Stimulated activated CD4-positive, alpha-beta T cell treated with anti-CD3 and anti-CD28 coated beads, Interleukin-4, amount 100 ng/mL, for 24 hours (primary cell): ENCODE measurements around the gene TTBK1.

Source experiments
- DNase-seq: peaks from one replicate; pipeline ENCODE4 v3.0.0-alpha.2; 2020

Gene TTBK1

DNA sequence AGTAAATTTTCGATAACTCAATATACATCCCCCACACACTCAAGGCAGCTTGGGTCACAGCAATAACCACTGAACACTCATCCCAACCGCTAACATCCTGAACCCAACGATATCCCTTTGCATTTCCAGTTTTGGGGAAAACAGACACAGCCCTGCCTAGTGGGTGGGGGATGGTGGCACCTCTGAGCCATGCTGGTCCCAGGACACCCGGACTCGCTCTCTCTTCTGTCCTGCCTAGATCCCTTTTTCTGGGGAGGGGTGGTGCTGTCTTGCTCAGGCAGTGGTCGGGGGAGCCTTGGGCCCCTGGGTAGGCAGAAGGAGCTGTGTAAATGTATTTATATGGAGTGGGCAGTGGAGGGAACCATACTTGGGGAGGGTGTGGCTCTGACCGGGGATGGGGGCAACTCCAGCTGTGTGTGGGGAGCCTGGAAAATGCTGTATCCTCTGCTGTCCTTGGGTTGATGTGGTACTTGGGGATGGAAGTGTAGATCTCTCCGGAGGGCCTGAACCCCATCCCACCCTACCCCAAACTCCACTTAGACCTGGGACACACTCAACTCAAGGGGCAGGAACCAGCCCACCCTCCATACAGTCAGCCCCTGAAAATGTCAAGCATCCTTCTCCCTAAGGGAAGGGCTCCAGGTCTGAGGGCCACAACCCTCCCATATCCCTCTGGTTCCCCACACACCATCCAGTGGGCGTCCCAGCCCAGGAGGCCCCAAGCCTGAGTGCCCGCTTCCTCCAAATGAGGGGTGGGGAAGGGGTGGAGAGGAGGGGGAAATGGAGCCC, 31.0 kb downstream of the TTBK1 start:
- no peak for DNase-seq

DNA sequence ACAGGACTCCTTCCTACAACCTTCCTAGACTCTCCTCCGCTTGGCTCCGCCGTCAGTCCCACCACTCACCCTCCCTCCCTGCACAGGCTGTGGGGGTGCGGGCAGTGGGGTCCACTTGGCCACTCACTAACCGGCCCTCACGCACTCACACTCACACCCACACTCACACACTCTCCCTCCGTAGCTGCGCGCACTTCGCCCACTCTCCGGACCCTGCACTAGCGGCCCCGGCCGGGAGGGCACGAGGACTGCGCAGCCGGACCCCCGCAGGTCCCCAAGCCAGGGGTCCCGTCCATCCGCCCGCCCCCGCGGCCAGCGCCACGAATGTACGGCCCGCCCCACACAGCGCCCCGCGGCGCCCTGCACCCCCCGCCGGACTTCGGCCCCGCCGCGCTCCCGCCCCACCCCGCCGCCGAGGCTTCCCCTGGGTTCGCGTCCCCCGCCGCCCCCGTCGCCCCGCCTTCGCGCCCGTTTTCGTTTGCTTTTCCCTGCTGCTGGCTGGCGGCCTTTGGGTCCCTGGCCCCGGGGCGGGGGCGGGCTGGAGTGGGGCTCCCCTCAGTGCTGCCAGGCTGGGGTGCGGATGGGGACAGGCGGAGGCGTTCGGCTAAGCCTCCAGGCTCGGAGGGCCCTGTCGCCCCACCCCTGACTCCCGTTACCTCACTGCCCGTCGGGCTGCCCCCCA, 31.8 kb downstream of the TTBK1 start:
- peak; percentile 33 for DNase-seq

GRCh38 chr6:43275801-43276576, 32.7 kb downstream of the TTBK1 start:
- peak; percentile 34 for DNase-seq

GRCh38 chr6:43276577-43277305, 33.5 kb downstream of the TTBK1 start:
- DNase-seq, result no peak

- DNase-seq, result no peak
Measured at GRCh38 chr6:43277306-43277642, 34.0 kb downstream of the TTBK1 start.

GRCh38 chr6:43277643-43278523, 34.6 kb downstream of the TTBK1 start:
- DNase-seq, result no peak

GRCh38 chr6:43278524-43279078, 35.3 kb downstream of the TTBK1 start:
- no peak for DNase-seq

- no peak for DNase-seq
Measured at GRCh38 chr6:43280234-43280633, 37.0 kb downstream of the TTBK1 start.

GRCh38 chr6:43282060-43282459, 38.8 kb downstream of the TTBK1 start:
- no peak for DNase-seq

DNA sequence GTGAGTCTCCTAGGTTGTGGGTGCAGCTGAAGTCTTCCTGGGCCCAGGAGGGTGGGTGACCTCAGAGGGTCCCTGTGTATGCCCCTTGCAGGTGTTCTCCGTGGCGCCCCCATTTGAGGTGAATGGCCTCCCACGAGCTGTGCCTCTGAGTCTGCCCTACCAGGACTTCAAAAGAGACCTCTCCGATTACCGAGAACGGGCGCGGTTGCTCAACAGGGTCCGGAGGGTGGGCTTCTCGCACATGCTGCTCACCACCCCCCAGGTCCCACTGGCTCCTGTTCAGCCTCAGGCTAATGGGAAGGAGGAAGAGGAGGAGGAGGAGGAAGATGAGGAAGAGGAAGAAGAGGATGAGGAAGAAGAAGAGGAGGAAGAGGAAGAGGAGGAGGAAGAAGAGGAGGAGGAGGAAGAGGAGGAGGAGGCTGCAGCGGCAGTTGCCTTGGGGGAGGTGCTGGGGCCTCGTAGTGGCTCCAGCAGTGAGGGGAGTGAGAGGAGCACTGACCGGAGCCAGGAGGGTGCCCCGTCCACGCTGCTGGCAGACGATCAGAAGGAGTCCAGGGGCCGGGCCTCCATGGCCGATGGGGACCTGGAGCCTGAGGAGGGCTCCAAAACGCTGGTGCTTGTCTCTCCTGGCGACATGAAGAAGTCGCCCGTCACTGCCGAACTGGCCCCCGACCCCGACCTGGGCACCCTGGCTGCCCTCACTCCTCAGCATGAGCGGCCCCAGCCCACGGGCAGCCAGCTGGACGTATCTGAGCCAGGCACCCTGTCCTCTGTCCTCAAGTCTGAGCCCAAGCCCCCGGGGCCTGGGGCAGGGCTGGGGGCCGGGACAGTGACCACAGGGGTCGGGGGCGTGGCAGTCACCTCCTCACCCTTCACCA, 39.6 kb downstream of the TTBK1 start:
- no peak for DNase-seq

DNA sequence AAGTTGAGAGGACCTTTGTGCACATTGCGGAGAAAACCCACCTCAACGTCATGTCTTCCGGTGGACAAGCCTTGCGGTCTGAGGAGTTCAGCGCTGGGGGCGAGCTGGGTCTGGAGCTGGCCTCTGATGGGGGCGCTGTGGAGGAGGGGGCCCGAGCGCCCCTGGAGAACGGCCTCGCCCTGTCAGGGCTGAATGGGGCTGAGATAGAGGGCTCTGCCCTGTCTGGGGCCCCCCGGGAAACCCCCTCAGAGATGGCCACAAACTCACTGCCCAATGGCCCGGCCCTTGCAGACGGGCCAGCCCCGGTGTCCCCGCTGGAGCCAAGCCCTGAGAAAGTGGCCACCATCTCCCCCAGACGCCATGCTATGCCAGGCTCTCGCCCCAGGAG, 40.2 kb downstream of the TTBK1 start:
- no peak for DNase-seq

- DNase-seq, result no peak
Measured at GRCh38 chr6:43283905-43284304, 40.6 kb downstream of the TTBK1 start.

DNA sequence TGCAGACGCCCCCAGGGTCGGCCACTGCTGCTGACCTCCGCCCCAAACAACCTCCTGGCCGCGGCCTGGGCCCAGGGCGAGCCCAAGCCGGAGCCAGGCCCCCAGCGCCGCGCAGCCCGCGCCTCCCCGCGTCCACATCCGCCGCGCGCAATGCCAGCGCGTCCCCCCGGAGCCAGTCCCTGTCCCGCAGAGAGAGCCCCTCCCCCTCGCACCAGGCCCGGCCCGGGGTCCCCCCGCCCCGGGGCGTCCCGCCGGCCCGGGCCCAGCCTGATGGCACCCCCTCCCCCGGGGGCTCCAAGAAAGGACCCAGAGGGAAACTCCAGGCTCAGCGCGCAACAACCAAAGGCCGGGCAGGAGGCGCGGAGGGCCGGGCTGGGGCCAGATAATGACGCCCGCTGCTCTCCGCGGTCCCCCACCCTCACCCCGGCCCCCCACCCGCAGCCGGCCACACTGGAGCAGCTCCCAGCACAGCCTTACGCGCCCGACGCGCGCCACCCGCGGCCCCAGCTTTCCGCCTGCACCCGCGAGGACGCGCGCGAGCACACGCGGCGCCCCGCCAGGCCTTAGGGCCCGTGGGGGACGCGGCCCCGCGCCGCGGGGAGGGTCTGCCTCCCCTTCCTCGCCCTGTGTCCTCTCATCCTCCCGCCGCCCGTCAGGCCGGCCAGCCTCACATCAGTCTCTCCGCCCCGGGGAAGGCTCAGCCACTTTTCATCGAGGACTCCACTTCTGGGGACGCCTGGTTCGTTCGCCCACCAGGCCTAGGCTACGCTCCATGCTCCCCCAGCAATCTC, 41.9 kb downstream of the TTBK1 start:
- DNase-seq, result no peak

- no peak for DNase-seq
Measured at GRCh38 chr6:43285832-43286231, 42.6 kb downstream of the TTBK1 start.

GRCh38 chr6:43286456-43286979, 43.2 kb downstream of the TTBK1 start:
- no peak for DNase-seq

DNA sequence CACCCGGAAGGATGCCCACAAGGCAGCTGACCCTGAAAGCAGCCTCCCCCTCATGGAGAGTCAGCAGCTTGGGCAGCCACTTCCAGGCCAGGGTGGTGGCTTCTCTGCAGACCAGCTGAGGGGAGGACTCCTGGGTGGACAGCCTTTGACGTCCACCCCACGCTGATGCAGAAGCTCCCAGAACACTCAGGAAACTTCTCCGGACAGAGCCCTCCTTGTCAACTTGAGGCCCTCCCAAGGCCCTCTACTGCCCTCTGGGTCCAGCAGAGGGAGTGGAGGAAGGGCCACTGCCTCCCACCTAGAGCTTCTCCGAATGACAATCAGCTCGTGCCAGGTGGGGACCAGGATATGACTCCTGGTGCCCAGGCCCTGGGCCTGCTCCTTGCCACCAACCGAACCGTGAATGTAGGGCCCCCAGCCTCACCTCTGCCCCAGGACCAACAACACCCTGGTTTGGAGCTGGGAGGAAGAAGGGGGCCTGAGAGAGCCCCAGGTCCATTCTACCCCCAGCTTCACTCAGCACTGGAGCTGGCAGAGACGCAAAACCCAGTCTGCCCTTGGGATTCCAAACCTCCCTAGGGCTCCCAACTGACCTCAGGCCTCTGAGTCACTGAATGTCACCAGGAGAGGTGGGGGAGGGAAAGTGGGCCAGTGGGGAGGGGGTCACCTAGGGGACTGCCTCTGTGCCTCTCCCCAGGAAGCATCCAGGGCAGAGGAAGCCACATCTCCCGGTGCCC, 43.9 kb downstream of the TTBK1 start:
- no peak for DNase-seq

DNA sequence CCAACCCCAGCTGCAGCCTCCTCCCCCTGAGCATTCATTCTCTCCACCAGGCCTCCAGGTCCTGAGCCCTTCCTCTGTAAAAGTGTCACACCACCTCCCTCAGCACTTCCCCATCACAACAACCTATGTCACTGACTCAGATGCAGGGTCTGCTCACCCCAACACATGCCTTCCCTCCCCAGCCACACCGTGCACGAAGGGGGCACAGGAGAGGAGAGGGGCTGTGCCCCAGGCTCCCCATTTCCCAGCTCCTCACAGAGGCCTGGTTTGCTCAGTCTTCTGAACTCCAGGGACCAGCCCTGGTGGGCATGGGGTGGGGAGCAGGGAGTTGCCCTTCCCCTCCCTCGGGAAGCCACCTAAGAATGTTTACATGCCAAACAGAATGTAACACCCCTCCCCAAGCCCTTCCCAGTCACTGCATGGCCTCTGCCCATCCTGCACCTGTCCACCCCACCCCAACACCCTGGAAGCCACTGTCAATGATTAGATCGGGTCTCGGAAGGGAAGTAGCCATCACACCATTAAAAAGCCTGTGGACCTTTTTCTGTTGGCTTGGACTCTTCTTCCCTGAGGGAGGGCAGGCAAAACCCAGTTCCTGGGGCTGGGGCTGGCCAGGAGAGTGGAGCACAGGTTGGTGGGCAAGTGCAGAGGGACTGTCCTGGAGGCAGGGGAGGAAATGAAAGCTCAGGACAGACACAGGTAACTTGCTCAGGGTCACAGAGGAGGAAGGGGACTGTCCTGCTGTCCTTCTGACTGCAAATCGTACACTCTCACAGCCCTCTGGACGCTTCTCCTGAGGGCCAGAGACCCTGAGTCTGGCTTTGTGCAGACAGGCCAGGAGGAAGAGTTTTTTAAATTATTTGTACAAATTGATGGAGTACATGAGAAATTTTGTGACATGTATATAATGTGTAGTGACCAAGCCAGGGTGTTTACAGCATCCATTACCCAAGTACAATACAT, 44.7 kb downstream of the TTBK1 start:
- no peak for DNase-seq
